ENCODE results near the gene COL5A1. TPM values are rescaled to one million over a fixed set of nuclear protein-coding genes. Genes with fewer than 3 reads are reported as not detected.

COL5A1 gene
- total RNA-seq, 1 experiment from 2014 or later = 9.5 TPM

DNA sequence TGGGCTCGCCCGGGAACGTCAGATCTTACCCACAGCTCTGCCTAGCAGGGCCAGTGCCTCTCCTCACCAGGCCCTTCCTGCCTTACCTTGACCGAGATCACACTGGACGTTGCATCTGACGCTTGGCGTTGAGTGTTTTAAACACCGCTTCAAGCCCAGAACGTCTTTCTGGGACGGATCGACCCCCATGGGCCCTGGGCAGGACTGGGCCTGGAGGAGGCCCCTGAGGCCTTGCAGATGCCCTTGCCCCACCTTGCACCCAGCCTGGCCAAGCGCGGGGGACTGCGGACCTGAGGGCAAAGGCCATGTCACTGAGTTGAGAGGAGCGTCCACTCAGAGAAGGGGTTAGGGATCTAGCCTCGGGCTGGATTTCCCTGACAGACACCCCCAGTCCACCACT, 174.7 kb downstream of the COL5A1 start:
- H2BK12ac ChIP-seq (ENCODE audit: insufficient read length, low read depth, low read length) = no peak overlapping the region
- no CpG with 5 or more reads among the region's 16 CpGs for WGBS (ENCODE audit: extremely low coverage, insufficient read length, low lambda C conversion rate)

More for the DNA sequence above, 174.7 kb downstream of the COL5A1 start:
- Histone ChIP-seq H3K14ac (ENCODE audit: insufficient read depth, low read length) (no peak overlapping the region), H4K91ac (ENCODE audit: insufficient read length, low read depth, low read length) (no peak overlapping the region), H2AFZ (ENCODE audit: low read length) (no peak overlapping the region), H4K5ac (ENCODE audit: insufficient read length, low read depth, low read length) (no peak overlapping the region), H3K9ac (ENCODE audit: extremely low read depth, insufficient read length, low read length) (no peak overlapping the region), H2AK5ac (ENCODE audit: insufficient read length, low read length) (no peak overlapping the region), H4K20me1 (ENCODE audit: control insufficient read depth, insufficient read depth, insufficient read length) (no peaks in the 10 kb centered on the region), H3K79me2 (ENCODE audit: insufficient read depth, low read length) (no peaks in the 10 kb centered on the region), H3K27me3 (ENCODE audit: insufficient read depth, low read length) (no peaks in the 10 kb centered on the region), H3K79me1 (ENCODE audit: insufficient read depth, low read depth, low read length, poor library complexity, severe bottlenecking) (no peaks in the 10 kb centered on the region), H3K18ac (ENCODE audit: insufficient read length, low read depth, low read length) (no peak overlapping the region), H2BK15ac (ENCODE audit: low read depth, low read length) (no peak overlapping the region), H2BK120ac (ENCODE audit: low read depth, low read length, poor library complexity, severe bottlenecking) (no peak overlapping the region), H3T11ph (ENCODE audit: low read length) (no peak overlapping the region), H2BK5ac (ENCODE audit: insufficient read length, low read length) (no peak overlapping the region), H3K4ac (ENCODE audit: low read depth, low read length) (no peak overlapping the region), H3K56ac (ENCODE audit: insufficient read length, low read depth, low read length) (no peak overlapping the region), H2BK20ac (ENCODE audit: low read depth, low read length, poor library complexity, severe bottlenecking) (no peak overlapping the region), H4K8ac (replicated peaks; ENCODE audit: insufficient read length, low read depth, low read length) (no peak overlapping the region), H3K4me2 (ENCODE audit: insufficient read depth, insufficient read length, low read length) (no peak overlapping the region), H3K9me3 (ENCODE audit: control insufficient read depth, low read depth, low read length) (no peaks in the 10 kb centered on the region), H3K23me2 (ENCODE audit: insufficient read length, low read depth, low read length, poor library complexity, severe bottlenecking) (no peaks in the 10 kb centered on the region), H3K27ac (ENCODE audit: insufficient read length, low read depth, low read length) (no peak overlapping the region), H3K4me1 (ENCODE audit: insufficient read depth, low read length) (peaks cover 3% of the 10 kb centered on the region; the same call in 1 of the 2 replicates), H3K23ac (ENCODE audit: insufficient read length, low read depth, low read length) (no peak overlapping the region)
- TF ChIP-seq, protein P1, sequence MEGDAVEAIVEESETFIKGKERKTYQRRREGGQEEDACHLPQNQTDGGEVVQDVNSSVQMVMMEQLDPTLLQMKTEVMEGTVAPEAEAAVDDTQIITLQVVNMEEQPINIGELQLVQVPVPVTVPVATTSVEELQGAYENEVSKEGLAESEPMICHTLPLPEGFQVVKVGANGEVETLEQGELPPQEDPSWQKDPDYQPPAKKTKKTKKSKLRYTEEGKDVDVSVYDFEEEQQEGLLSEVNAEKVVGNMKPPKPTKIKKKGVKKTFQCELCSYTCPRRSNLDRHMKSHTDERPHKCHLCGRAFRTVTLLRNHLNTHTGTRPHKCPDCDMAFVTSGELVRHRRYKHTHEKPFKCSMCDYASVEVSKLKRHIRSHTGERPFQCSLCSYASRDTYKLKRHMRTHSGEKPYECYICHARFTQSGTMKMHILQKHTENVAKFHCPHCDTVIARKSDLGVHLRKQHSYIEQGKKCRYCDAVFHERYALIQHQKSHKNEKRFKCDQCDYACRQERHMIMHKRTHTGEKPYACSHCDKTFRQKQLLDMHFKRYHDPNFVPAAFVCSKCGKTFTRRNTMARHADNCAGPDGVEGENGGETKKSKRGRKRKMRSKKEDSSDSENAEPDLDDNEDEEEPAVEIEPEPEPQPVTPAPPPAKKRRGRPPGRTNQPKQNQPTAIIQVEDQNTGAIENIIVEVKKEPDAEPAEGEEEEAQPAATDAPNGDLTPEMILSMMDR (conservative IDR thresholded peaks at IDR 0.05) = no peak
- H3K27me3 Mint-ChIP-seq (ENCODE audit: low read depth) = no peaks in the 10 kb centered on the region; the same call in 1 of the 2 replicates
- H3K9me3 Mint-ChIP-seq = no peaks in the 10 kb centered on the region; a peak in 1 of 5 replicates
- H3K4me1 Mint-ChIP-seq = peaks cover 19 to 22% of the 10 kb centered on the region in 2 experiments
- no peak overlapping the region for H3K4me3 Mint-ChIP-seq
- DNase-seq = no peak
- H3K27ac Mint-ChIP-seq = no peak overlapping the region; a peak in 1 of 7 replicates
- H3K36me3 Mint-ChIP-seq (ENCODE audit: insufficient read depth in 1 of 3, low read depth in 3 of 3) = 0 out of 7 replicates have a peak, but pooled peaks cover 0 to 2% (median 0%) of the 10 kb centered on the region in 3 experiments
